Spleen (tissue), 11 donors: Measurements from ENCODE around the gene HSF2BP. TPM values are rescaled to one million over a fixed set of nuclear protein-coding genes. Genes with fewer than 3 reads are reported as not detected.
"Not testable (repeated sequence)": the region's sequence is repeated elsewhere in the genome, so short reads cannot be mapped to it uniquely, and the experiment has no call there.

Experiments
- DNase-seq: peaks from one replicate; pipeline ENCODE4 v3.0.0-alpha.2; 2020
- H3K27ac ChIP-seq, 8 donors: fragments of 200-600 bp; sonication (generic) in 7 of 8; 1 replicate in 4 of 8; 2 replicates in 4 of 8; pipeline versions ENCODE4 v1.5.0 to v1.8.0; 2016 to 2021; ENCODE audit warnings: inconsistent platforms in 4 of 8, mild to moderate bottlenecking in 4 of 8, moderate library complexity in 1 of 8
- H3K27me3 ChIP-seq, 7 donors: fragments of 200-600 bp; sonication (generic) in 6 of 7; replicated peaks in 1 of 7; 1 replicate in 4 of 7; 2 replicates in 3 of 7; pipeline versions ENCODE4 v1.5.0 to v1.8.0; 2016 to 2021; ENCODE audit warnings: inconsistent platforms in 3 of 7, mild to moderate bottlenecking in 1 of 7
- H3K36me3 ChIP-seq, 6 donors: fragments of 200-600 bp; sonication (generic) in 5 of 6; 1 replicate in 4 of 6; 2 replicates in 2 of 6; pipeline versions ENCODE4 v1.5.0 to v1.8.0; 2016 to 2021; ENCODE audit warnings: inconsistent platforms in 2 of 6
- H3K4me1 ChIP-seq, 6 donors: fragments of 200-600 bp; sonication (generic) in 5 of 6; 1 replicate in 3 of 6; 2 replicates in 3 of 6; pipeline versions ENCODE4 v1.5.0 to v1.8.0; 2016 to 2021; ENCODE audit warnings: inconsistent platforms in 3 of 6
- H3K4me3 ChIP-seq, 8 donors: fragments of 200-600 bp; sonication (generic) in 7 of 8; 1 replicate in 4 of 8; 2 replicates in 4 of 8; pipeline versions ENCODE4 v1.5.0 to v1.8.0; 2016 to 2021; ENCODE audit warnings: inconsistent platforms in 4 of 8, mild to moderate bottlenecking in 4 of 8, moderate library complexity in 2 of 8
- H3K9me3 ChIP-seq, 8 donors: fragments of 200-600 bp; sonication (generic) in 7 of 8; 1 replicate in 4 of 8; 2 replicates in 4 of 8; pipeline versions ENCODE4 v1.5.0 to v1.8.0; 2016 to 2021; ENCODE audit warnings: inconsistent platforms in 4 of 8
- POLR2A ChIP-seq, 3 donors: fragments of 450-650 bp; IDR thresholded peaks; one replicate each; pipeline ENCODE4 v1.5.1; 2017; ENCODE audit warnings: antibody characterized with exemption in 3 of 3, mild to moderate bottlenecking in 1 of 3
- POLR2AphosphoS5 ChIP-seq, 3 donors: sonication (generic); formaldehyde crosslinking; IDR thresholded peaks; one replicate each; pipeline ENCODE4 v1.5.1; 2017; ENCODE audit warnings: antibody characterized with exemption in 3 of 3
- WGBS, 5 donors: extraction: QIAGEN DNeasy Blood & Tissue Kit in 3 of 5; methylation state at CpG; one replicate each; pipeline versions ENCODE4 v1.1.5 to v1.1.7; 2013 to 2018; 5-methylcytosine and 5-hydroxymethylcytosine counted together
- intact Hi-C: fragments of 100-400 bp; cut with DNase I; formaldehyde crosslinking; loops from one replicate; pipeline ENCODE4 v1.15.0; 2023; ENCODE audit warnings: low total_unique reads
- polyA plus RNA-seq, 3 donors: library from polyadenylated mRNA; stranded (reverse); fragments of 200-250 nt; gene quantifications; one replicate each; pipeline ENCODE4 v1.2.1, GENCODE V29; 2013
- total RNA-seq, 7 donors: library from RNA; depleted of rRNA in 3 of 7; stranded (reverse); fragments of >200 nt in 3 of 7; fragmentation: NEBNext Ultra II Directional in 4 of 7; extraction: Animal tissue kit (Norgen Biotek cat#: 25700) in 4 of 7; gene quantifications; one replicate each; pipeline versions ENCODE4 v1.1.0 to v1.2.1, GENCODE V29; 2016 to 2021
- TF ChIP-seq, protein P1 (sequence below), 11 experiments: fragments of 200-600 bp in 7 of 11; fragments of 450-650 bp in 4 of 11; sonication (generic) in 4 of 11; IDR thresholded peaks in 8 of 11; conservative IDR thresholded peaks in 3 of 11; 1 replicate in 7 of 11; 2 replicates in 4 of 11; pipeline versions ENCODE4 v1.4.0 to v1.8.0; 2016 to 2021; ENCODE audit warnings: antibody characterized with exemption in 11 of 11, inconsistent platforms in 4 of 11, mild to moderate bottlenecking in 1 of 11
- donor health status: healthy with polysubstance abuse.
- donor health status: DM: no; HTN: no; CAD: no; lungs with moderate emphysema.
- donor health status: DM: no; HTN: no; CAD: no.
- donor health status: Bipolar disorder and iron deficiency.
- donor health status: healthy.
- donor health status: DM: no; HTN: no; CAD: no.
- donor health status: DM: yes; HTN: yes; CAD: no.

HSF2BP gene
- total and polyA plus RNA-seq, 10 donors = 0.13 to 1.9 (median 0.41) TPM; not detected in 2

DNA sequence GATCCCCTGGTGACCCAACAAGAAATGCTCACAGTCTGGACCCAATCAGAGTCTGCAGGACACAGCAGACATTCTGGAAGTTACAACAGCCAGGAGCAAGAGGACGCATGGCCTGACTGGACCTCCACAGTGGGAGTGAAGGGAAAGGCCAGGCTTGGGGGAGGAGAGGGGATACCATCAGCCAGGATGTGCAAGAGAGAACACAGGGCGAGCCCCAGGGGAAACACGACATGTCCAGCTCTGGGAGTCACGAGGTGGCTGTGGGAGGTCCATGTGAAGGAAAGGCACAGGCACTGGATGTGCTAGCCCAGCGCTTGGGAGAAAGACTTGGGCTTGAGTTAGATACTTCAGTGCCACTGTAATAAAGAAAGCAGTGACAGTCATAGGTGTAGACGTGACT, 87.3 kb downstream of the HSF2BP start:
- H3K36me3 ChIP-seq = no peaks in the 10 kb centered on the region
- TF ChIP-seq, protein P1, sequence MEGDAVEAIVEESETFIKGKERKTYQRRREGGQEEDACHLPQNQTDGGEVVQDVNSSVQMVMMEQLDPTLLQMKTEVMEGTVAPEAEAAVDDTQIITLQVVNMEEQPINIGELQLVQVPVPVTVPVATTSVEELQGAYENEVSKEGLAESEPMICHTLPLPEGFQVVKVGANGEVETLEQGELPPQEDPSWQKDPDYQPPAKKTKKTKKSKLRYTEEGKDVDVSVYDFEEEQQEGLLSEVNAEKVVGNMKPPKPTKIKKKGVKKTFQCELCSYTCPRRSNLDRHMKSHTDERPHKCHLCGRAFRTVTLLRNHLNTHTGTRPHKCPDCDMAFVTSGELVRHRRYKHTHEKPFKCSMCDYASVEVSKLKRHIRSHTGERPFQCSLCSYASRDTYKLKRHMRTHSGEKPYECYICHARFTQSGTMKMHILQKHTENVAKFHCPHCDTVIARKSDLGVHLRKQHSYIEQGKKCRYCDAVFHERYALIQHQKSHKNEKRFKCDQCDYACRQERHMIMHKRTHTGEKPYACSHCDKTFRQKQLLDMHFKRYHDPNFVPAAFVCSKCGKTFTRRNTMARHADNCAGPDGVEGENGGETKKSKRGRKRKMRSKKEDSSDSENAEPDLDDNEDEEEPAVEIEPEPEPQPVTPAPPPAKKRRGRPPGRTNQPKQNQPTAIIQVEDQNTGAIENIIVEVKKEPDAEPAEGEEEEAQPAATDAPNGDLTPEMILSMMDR (IDR thresholded peaks at IDR 0.05 in 8 of 11, conservative IDR thresholded peaks at IDR 0.05 in 3 of 11) = no peak
- TF ChIP-seq POLR2A (IDR thresholded peaks at IDR 0.05) (no peak), POLR2AphosphoS5 (IDR thresholded peaks at IDR 0.05) (peak in 2 of 3 donors; percentile 41 to 51)
- H3K4me3 ChIP-seq = no peak overlapping the region
- no peaks in the 10 kb centered on the region for H3K9me3 ChIP-seq
- 66 to 84% (median 79%) methylated on average over 6 of the region's 6 CpGs for WGBS, 5 donors
- peaks cover 0 to 3% (median 0%) of the 10 kb centered on the region in 7 donors for H3K27me3 ChIP-seq
- DNase-seq = no peak
- H3K27ac ChIP-seq = no peak overlapping the region
- H3K4me1 ChIP-seq = peaks cover 0 to 18% (median 10%) of the 10 kb centered on the region in 6 donors
- intact Hi-C loops = no loop called here

DNA sequence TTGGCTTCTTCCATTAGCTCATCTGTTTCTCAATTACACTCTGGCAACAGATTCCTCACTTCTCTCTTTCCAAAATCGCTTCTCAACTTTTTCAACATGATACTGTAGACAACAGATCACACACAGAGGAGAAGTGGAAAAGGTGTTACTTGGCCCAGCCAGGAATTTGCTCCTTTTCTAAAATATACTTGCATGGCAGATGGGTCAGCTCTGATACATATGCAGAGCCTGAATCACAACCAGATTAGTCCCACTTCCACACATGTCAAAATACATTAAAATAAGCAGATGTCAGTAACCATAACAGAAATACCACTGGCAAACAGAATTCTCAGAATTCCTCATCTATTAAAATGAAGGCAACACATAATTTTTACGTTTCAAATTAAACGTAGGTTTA, 89.1 kb downstream of the HSF2BP start:
- H3K27me3 ChIP-seq, H3K27ac ChIP-seq, intact Hi-C loops, H3K36me3 ChIP-seq, H3K4me3 ChIP-seq, H3K9me3 ChIP-seq, DNase-seq: not testable (repeated sequence)
- WGBS, 5 donors = no CpG with 5 or more reads among the region's 3 CpGs
- peaks cover 0 to 11% (median 7%) of the 10 kb centered on the region in 6 donors for H3K4me1 ChIP-seq

DNA sequence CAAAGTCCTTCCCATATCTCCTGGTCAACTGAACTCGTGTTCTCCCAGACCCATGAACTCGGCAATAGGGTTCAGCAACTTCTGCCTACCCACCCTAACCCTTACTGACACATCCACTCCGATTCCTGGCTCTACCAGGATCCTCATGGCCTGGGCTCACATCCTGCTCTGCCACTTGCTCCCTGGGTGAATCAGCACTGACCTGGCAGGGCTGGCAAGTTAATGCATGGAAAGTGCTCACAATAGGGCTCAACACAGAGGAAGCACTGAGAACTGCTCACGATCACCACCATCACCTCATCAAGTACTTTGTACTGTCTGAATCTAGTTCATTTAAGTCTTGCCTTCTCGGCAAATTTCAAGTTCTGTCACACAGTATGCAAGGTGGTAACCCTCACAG, 96.8 kb downstream of the HSF2BP start:
- H3K36me3 ChIP-seq = not testable (repeated sequence)

DNA sequence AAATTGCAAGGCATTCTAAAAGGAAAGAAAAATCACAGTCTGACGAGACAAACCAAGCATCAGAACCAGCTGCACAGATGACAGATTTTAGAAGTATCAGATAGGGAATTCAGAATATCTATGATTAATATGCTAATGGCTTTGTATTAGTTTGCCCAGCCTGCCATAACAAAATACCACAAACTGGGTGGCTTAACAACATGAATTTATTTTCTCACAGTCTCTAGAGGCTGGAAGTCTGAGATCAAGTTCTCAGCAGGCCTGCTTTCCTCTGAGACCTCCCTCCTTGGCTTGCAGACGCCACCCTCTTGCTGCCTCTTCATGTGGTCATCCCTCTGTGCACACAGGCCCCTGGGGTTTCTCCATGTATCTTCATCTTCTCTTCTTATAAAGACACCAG, 118.7 kb downstream of the HSF2BP start:
- intact Hi-C loops, DNase-seq, H3K4me3 ChIP-seq: not testable (repeated sequence)

More for the DNA sequence above, 96.8 kb downstream of the HSF2BP start:
- H3K4me3 ChIP-seq, H3K4me1 ChIP-seq, intact Hi-C loops, H3K27me3 ChIP-seq, H3K27ac ChIP-seq, H3K9me3 ChIP-seq, DNase-seq: not testable (repeated sequence)
- WGBS, 5 donors = no CpG with 5 or more reads among the region's 5 CpGs

DNA sequence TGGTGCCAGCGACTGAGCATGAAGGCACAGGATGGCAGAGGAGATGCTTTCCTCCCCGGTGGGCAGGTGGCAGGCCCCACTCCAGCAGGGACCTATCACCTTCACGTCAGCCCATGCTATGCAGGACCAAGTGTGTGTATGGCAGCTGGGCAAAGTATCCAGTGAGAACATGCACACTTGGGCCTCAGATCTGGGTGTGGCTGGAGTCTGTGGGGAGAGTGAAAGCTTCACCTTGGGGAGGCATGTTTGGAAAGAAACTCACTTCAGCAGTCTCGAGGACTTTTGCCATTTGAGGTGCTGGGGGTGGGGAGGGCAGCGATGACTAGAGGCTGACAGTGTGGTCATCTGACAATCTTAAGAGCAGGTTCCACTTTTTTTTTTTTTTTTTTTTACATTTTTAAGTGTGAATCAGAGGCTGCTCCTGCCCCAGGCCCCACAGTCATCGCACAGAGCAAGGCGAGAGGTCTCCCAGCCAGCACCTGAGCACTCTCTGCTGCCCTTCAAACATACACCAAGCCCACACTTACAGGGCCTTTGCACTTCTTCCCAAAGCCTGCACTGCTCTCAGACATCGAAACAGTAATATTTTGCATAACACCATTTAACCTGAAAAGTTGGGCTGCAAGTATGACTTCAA, 136.7 kb downstream of the HSF2BP start:
- H3K9me3 ChIP-seq, DNase-seq, H3K27me3 ChIP-seq, H3K4me3 ChIP-seq, intact Hi-C loops, H3K4me1 ChIP-seq, H3K36me3 ChIP-seq, H3K27ac ChIP-seq: not testable (repeated sequence)
- no CpG with 5 or more reads among the region's 8 CpGs for WGBS, 5 donors

More for the DNA sequence above, 118.7 kb downstream of the HSF2BP start:
- H3K27ac ChIP-seq, H3K4me1 ChIP-seq, H3K36me3 ChIP-seq, H3K27me3 ChIP-seq, H3K9me3 ChIP-seq: not testable (repeated sequence)
- WGBS, 5 donors = no CpG with 5 or more reads among the region's 2 CpGs

DNA sequence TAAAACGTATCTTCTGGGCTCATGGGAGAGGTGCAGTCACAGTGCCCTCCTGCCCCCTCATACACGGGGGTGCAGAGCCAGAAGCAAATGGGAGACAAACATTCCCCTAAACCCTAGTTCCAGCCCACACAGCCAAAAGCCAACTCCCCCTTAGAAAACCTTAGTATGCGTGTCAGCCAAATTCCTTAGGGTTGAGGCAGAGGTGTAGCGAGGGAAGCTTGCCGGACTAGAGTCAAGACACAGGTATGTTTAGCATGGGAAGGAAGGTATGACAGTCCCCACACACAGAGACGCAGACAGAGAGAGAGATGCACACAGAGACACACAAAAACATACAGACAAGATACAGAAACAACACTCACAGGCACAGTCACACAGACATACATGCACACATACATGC, 141.6 kb downstream of the HSF2BP start:
- H3K27me3 ChIP-seq, DNase-seq, H3K9me3 ChIP-seq, H3K27ac ChIP-seq, H3K4me3 ChIP-seq, intact Hi-C loops, H3K4me1 ChIP-seq, H3K36me3 ChIP-seq: not testable (repeated sequence)
- no CpG with 5 or more reads among the region's 6 CpGs for WGBS, 5 donors

DNA sequence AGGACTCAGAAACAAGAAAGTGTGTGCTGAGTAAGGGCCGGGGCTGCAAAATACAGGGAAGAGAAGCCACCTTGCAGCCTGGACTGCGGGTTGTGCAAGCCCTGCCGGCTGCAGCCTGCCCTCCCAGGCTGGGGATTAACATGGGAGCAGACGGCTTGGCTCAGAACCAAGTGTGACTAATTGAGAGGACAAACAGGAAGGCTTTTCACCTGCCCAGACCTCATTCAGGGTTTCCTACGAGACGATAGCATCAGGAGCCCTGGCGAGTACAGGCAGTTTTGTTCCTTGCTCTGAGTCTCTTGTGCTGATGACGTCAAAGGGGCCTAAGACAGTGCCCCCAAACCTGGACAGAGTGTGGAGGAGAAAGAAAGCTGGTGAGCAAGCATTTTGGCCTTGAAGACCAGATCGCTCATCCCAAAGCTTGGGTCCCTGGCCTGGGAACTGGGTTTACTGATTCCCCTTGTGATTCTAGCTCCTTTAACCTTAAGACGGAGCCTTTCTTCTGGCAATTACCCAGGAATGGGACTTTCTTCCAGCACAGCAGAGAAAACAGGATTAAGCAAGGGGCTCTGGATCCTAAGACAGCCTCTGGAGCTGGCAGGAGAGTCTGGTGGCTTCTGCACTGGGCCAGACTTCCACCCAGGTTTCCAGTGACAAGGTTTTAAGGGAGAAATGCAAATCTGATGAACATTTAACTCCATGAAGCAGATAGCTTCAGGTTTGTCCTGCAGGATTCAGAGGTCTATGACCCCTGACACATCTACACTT, 142.2 kb downstream of the HSF2BP start:
- H3K4me3 ChIP-seq, H3K27me3 ChIP-seq, DNase-seq, H3K9me3 ChIP-seq, H3K27ac ChIP-seq, H3K4me1 ChIP-seq, intact Hi-C loops, H3K36me3 ChIP-seq: not testable (repeated sequence)
- WGBS, 5 donors = no CpG with 5 or more reads among the region's 10 CpGs

DNA sequence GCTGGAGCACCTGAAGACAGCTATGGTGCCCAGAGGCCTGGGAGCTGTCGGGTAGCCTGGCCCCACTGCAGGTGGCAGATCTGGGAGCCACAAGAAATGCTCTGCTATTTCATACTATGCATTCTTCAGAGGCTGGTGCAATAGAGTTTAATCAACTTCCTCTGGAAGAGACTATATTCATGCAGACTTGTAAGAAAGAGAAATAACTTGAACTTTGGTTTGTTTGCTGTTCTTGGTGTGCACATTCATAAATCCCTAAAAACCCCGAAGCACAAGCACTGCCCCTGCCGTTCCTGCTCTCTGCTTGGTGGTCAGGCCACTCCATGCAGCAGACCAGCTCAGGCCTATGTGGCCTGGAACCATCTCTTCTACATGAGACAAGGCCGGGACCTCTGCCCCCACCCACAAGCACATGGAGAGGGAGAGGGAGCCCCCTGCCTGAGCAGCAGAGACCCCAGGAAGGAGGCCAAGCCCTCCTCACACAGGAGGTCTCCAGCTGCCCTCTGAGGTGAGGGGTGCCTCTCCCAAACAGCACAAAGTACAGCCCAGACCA, 142.9 kb downstream of the HSF2BP start:
- H3K9me3 ChIP-seq, intact Hi-C loops, H3K27me3 ChIP-seq, H3K27ac ChIP-seq, DNase-seq, H3K36me3 ChIP-seq, H3K4me1 ChIP-seq, H3K4me3 ChIP-seq: not testable (repeated sequence)
- WGBS, 5 donors = no CpG with 5 or more reads among the region's 4 CpGs

DNA sequence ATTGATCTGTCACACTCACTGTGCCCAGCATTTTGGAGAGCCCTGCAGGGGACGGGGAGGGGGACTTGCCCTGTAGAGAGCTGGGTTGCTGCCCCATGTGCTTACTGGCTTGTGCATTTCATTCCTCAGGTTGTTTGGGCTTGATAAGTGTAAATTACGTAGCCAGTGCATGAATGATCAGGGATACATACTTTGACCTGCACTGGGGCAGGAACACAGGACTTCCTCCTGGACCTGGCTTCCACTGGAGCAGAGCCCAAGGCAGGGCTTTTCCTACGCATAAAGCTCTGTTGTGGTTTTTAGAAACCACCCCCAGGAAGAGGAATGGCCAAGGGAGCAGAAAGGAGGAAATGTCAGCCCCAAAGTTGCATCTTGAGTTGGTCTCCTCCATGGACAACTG, 144.5 kb downstream of the HSF2BP start:
- intact Hi-C loops = not testable (repeated sequence)

DNA sequence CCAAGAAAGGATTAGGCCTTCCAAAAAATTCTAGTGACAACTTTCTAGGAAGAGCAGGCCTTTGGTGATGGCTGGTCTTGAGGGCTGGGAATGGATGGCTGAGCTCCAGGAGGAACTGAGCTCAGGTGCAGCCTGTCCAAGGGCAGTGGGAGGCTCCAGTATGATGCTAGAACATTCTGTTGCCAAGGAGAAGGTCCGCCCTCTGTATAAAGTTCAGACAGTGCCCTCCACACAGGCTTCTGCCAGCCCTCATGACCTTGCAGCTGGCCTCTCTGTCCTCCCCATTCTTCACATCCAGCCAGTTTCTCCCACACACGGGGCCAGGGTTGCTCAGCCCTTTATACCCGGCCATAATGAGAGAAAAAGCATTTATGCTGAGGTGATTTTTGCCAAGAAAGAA, 146.3 kb downstream of the HSF2BP start:
- DNase-seq, intact Hi-C loops, H3K27me3 ChIP-seq, H3K4me1 ChIP-seq, H3K9me3 ChIP-seq, H3K27ac ChIP-seq, H3K4me3 ChIP-seq, H3K36me3 ChIP-seq: not testable (repeated sequence)
- no CpG with 5 or more reads among the region's 3 CpGs for WGBS, 5 donors

More for the DNA sequence above, 144.5 kb downstream of the HSF2BP start:
- not testable (repeated sequence) for H3K4me1 ChIP-seq, H3K9me3 ChIP-seq, H3K4me3 ChIP-seq, DNase-seq, H3K27me3 ChIP-seq, H3K36me3 ChIP-seq, H3K27ac ChIP-seq
- WGBS, 5 donors = no CpG with 5 or more reads among the region's 3 CpGs
